ENCODE measurements around the gene RRAS. TPM values are rescaled to one million over a fixed set of nuclear protein-coding genes. Genes with fewer than 3 reads are reported as not detected.

Gene RRAS
- polyA plus RNA-seq, 1 of the 3 experiments (the other 2 are of a cell fraction) = 141 TPM

- Histone ChIP-seq H3K79me2 (ENCODE audit: insufficient read depth) (peaks cover 51% of the 10 kb centered on the region), H2AFZ (ENCODE audit: low read depth) (no peak overlapping the region), H3K9ac (peak overlapping the region; percentile 88; the same call in 1 of the 2 replicates), H3K36me3 (replicated peaks in 1 of 2; ENCODE audit: control insufficient read depth in 1 of 2, insufficient read depth in 2 of 2, low read length in 1 of 2) (peaks cover 17 to 38% of the 10 kb centered on the region in 2 experiments), H3K9me2 (no peaks in the 10 kb centered on the region), H3K4me1 (ENCODE audit: control insufficient read depth in 1 of 2, insufficient read depth in 2 of 2, low read depth in 1 of 2, low read length in 1 of 2) (peaks cover 0 to 12% of the 10 kb centered on the region in 2 experiments; a peak in 1 of 4 replicates), H3K27ac (ENCODE audit: low read depth in 2 of 2, low read length in 1 of 2) (peak overlapping the region; percentile 75 to 95; a peak in 3 of 4 replicates), H3K4me2 (peak overlapping the region; percentile 98), H3K27me3 (ENCODE audit: insufficient read depth) (no peaks in the 10 kb centered on the region), H3K9me3 (no peaks in the 10 kb centered on the region), H4K20me1 (ENCODE audit: insufficient read depth) (peaks cover 32% of the 10 kb centered on the region), H3K4me3 (ENCODE audit: low read depth in 2 of 2, low read length in 1 of 2) (peak overlapping the region; percentile 79 to 90), H3F3A (replicated peaks; ENCODE audit: insufficient read depth) (peaks cover 29% of the 10 kb centered on the region)
- ChIA-PET CTCF (interaction anchor here (1.1 to 2.2 kb wide), 3 partner anchors 21 to 79 kb away, joined by 3 to 12 read pairs (median 4); no protein-coding TSS in a partner anchor), POLR2A (interaction anchor here (1.0 to 1.1 kb wide), 4 partner anchors 13 to 83 kb away, joined by 3 to 7 read pairs (median 4); partner anchors contain the start of genes NOSIP and PRMT1)
- TF ChIP-seq MXI1 (IDR thresholded peaks at IDR 0.05; ENCODE audit: low read depth, low read length) = no peak
- TF ChIP-seq CHD2 (IDR thresholded peaks at IDR 0.05; ENCODE audit: low read length, partially characterized antibody) = peak; percentile 64
- TF ChIP-seq RFX5 (IDR thresholded peaks at IDR 0.05; ENCODE audit: low read length) = peak; percentile 43; the same call in 1 of the 2 replicates
- peak; percentile 50; the same call in 1 of the 2 replicates for TF ChIP-seq IRF3 (IDR thresholded peaks at IDR 0.05; ENCODE audit: low read depth, low read length)
- peak; percentile 99 for DNase-seq
- WGBS (ENCODE audit: low lambda C conversion rate) = 15% methylated on average over 16 of the region's 27 CpGs
These were observed 46.5 kb downstream of the RRAS start for GRCh38 chr19:49593233-49594113.

GRCh38 chr19:49592486-49593232 is 47.3 kb downstream of the RRAS start:
- Histone ChIP-seq H3K4me1 (ENCODE audit: control insufficient read depth in 1 of 2, insufficient read depth in 2 of 2, low read depth in 1 of 2, low read length in 1 of 2) (peaks cover 0 to 12% of the 10 kb centered on the region in 2 experiments; a peak in 1 of 4 replicates), H3K4me2 (peak overlapping the region; percentile 98), H3K9me2 (no peaks in the 10 kb centered on the region), H3K36me3 (replicated peaks in 1 of 2; ENCODE audit: control insufficient read depth in 1 of 2, insufficient read depth in 2 of 2, low read length in 1 of 2) (peaks cover 12 to 34% of the 10 kb centered on the region in 2 experiments), H3K79me2 (ENCODE audit: insufficient read depth) (peaks cover 43% of the 10 kb centered on the region), H2AFZ (ENCODE audit: low read depth) (no peak overlapping the region), H3K27ac (ENCODE audit: low read depth in 2 of 2, low read length in 1 of 2) (peak overlapping the region; percentile 75 to 95; a peak in 3 of 4 replicates), H3K9ac (peak overlapping the region; percentile 88), H3K9me3 (no peaks in the 10 kb centered on the region), H3K4me3 (ENCODE audit: low read depth in 2 of 2, low read length in 1 of 2) (peak overlapping the region; percentile 79 to 90), H4K20me1 (ENCODE audit: insufficient read depth) (peaks cover 29% of the 10 kb centered on the region), H3F3A (replicated peaks; ENCODE audit: insufficient read depth) (peaks cover 29% of the 10 kb centered on the region), H3K27me3 (ENCODE audit: insufficient read depth) (no peaks in the 10 kb centered on the region)
- TF ChIP-seq EP300 (IDR thresholded peaks at IDR 0.05; ENCODE audit: borderline replicate concordance in 1 of 2, low read depth in 1 of 2, low read length in 1 of 2) = no peak
- TF ChIP-seq SMC3 (IDR thresholded peaks at IDR 0.05; ENCODE audit: low read depth, low read length) = no peak
- no peak for TF ChIP-seq GATA2 (CRISPR knock-in tag; IDR thresholded peaks at IDR 0.05)
- TF ChIP-seq MEF2A (IDR thresholded peaks at IDR 0.05; ENCODE audit: borderline replicate concordance, low read depth) = no peak
- TF ChIP-seq RFX5 (IDR thresholded peaks at IDR 0.05; ENCODE audit: low read length) = no peak
- no peak for TF ChIP-seq JUND (IDR thresholded peaks at IDR 0.05)
- no peak for TF ChIP-seq POLR2AphosphoS5 (IDR thresholded peaks at IDR 0.05; ENCODE audit: low read depth, low read length)
- TF ChIP-seq NFIC (IDR thresholded peaks at IDR 0.05; ENCODE audit: borderline replicate concordance) = no peak
- no peak for TF ChIP-seq MXI1 (IDR thresholded peaks at IDR 0.05; ENCODE audit: low read depth, low read length)
- TF ChIP-seq RAD21 (IDR thresholded peaks at IDR 0.05; ENCODE audit: low read length) = no peak
- TF ChIP-seq RCOR1 (IDR thresholded peaks at IDR 0.05; ENCODE audit: low read length) = no peak
- TF ChIP-seq IRF3 (IDR thresholded peaks at IDR 0.05; ENCODE audit: low read depth, low read length) = no peak
- no peak for TF ChIP-seq YY1 (IDR thresholded peaks at IDR 0.05; ENCODE audit: low read depth)
- ChIA-PET CTCF (interaction anchor here (1.0 to 2.2 kb wide), 4 partner anchors 22 to 80 kb away, joined by 3 to 12 read pairs (median 3); no protein-coding TSS in a partner anchor), POLR2A (interaction anchor here (1.0 to 1.1 kb wide), 4 partner anchors 9 to 84 kb away, joined by 3 to 7 read pairs (median 4); partner anchors contain the start of gene PRMT1)
- DNase-seq = no peak
- 5% methylated on average over 26 of the region's 28 CpGs for WGBS (ENCODE audit: low lambda C conversion rate)

Measured in SK-N-SH (cell line).